Activated CD8-positive, alpha-beta memory T cell treated with anti-CD3 and anti-CD28 coated beads for 48 hours (primary cell): ENCODE data around the gene TRPC3.
"Not testable (repeated sequence)": the region's sequence is repeated elsewhere in the genome, so short reads cannot be mapped to it uniquely, and the experiment has no call there.

ENCODE experiments used
- DNase-seq, 3 experiments: peaks; one replicate each; pipeline ENCODE4 v3.0.0-alpha.2; 2020; ENCODE audit warnings: low read depth in 2 of 3, low spot score in 2 of 3

The TRPC3 gene

DNA sequence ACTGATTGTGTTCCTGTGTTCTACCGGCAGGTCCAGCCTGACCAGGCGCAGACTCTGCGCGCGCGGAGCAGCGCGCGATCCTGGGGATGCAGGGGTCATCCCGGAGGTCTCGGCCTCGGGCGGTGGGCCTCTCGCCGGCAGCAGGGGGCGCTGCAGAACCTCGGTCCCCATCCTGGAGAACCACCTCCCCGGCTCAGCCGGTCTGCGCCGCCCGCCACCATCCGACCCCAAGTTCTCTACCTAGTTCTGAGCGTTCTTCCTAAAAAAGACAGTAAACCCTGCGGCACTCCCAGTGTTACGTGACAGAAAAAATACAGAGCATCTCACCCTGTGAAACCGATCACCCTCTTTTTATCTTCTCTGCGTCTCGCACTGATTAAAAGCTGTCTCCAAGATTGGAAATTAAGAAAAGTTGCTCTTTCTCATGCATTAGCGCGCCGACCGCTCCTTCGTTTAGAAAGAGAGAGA, 1.6 kb downstream of the TRPC3 start:
- peak; percentile 65 to 90 (median 82) for DNase-seq

GRCh38 chr4:121946644-121947043, 5.2 kb downstream of the TRPC3 start:
- DNase-seq, result no peak

DNA sequence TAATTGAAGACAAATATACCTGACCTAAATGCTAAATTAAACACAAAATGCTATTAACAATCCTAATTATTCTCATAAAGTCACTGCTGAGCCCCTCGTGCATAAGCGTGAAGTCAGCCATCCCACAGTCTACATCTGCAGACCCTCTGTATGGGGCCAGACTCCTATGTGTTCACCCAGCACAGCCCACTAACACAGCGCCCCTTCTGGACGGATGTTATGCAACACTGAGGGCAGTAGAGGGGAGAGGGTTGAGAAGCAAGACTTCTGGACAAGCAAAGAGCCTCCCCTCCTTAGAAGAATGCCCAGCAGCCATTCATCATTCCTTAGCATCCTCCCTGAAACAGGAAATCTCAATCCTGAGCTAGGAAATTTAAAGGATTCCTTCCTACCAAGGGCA, 7.9 kb downstream of the TRPC3 start:
- DNase-seq, result no peak

DNA sequence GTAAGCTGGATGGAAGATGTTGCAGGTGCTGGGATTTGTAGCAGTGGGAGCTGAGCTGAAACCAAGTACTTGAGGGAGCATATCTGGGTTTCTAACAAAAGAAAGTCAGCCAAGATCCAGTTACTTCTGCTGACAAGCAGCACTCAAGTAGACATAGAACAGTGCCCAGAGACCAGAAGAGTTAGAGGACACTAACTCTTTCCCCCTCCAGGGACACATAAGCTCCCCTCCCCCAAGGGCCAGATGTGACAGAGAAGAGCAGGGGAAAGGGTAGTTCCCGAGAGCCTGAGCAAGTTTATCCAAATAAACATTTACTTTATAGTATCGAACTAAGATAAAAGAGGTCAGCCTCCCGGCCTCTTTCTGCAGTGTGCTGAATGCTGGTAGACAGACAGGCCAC, 12.2 kb downstream of the TRPC3 start:
- no peak for DNase-seq

- no peak for DNase-seq
These were observed 13.4 kb downstream of the TRPC3 start for GRCh38 chr4:121938282-121939092.

DNA sequence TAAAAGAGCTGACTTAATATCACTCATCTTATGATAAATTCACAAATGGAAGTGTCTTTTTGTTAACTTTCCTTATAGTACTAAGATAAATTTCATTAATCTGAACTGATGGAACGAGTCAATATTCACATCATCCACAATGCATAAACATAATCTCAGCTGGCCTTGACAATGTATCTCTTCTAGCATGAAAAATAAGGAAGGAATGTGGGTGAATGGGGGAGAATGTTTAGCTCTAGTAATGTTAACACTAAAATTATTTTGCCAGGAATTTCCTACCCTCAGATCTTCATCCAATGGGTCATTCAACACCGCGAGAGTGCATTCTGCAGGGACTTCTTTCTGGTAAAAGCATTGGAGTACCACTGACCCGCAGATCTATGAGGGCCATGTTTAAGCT, 15.8 kb downstream of the TRPC3 start:
- DNase-seq, result no peak

- no peak for DNase-seq
These were observed 17.2 kb downstream of the TRPC3 start for GRCh38 chr4:121934635-121935034.

DNA sequence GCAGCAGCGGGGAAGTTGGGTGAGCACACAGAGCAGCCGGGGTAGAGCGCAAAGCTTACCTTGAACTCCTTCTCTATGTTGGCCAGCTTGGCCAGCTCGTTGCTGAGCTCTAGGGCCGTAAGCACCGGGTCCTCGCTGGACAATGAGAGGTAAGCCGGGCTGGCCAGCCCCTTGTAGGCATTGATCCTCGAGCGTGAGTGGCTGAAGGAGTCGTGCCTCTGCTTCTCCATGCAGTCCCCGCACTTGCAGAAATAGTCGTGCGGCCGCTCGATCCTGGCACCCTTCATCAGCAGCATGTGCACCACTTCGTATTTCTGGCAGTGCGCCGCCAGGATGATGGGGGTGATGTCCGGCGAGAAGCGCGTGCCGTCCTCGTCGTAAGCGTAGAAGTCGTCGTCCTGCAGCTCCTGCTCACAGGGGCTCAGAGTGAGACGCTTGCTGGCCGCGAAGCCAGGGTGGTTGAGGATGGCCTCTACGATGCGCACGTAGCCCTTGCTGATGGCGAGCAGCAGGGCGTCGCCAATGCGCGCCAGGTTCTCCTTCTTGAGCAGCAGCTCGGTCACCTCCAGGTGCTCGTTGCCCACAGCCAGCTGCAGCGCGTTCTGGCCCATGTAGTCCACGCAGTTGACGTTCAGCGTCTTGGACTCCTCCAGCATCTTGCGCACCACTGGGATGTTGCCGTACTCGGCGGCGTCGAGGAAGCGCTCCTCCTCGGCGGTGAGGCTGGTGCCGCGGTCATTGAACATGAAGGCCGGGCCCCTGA, 19.5 kb downstream of the TRPC3 start:
- DNase-seq, result no peak

- no peak for DNase-seq
These were observed 21.6 kb downstream of the TRPC3 start for GRCh38 chr4:121930304-121930703.

DNA sequence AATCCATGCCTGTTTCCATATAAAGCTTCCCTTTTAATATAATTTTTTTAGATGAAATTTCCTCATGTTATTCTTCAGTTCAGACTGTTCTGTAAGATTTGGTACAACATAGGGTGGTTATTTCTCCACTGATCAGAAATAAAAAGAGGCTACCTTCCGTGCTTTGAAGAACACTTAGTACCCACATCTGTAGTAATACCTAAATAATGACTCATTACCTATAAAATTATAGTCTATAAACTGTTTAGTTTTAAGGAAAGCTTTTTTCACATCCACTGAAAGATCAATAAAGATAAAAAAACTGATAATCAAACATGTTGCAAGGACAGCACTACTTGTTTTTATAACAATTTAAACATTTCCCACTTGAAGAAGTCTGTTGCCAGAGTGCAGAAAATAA, 23.9 kb downstream of the TRPC3 start:
- DNase-seq, result no peak

DNA sequence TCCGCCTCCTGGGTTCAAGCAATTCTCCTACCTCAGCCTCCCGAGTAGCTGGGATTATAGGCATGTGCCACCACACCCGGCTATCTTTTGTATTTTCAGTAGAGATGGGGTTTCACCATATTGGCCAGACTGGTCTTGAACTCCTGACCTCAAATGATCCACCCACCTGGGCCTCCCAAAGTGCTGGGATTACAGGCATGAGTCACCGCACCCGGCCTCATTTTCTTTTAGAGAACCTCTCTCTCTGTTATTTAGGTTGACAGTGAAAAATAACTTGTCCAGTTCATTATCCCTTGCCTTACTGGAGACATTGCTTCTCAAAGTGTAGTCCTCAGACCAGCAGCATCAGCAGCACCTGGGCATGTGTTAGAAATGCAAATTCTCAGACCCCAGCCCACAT, 25.4 kb downstream of the TRPC3 start:
- DNase-seq, result not testable (repeated sequence)

GRCh38 chr4:121923306-121923705, 28.6 kb downstream of the TRPC3 start:
- no peak for DNase-seq

- DNase-seq, result no peak
These were observed 38.2 kb downstream of the TRPC3 start for GRCh38 chr4:121913667-121914066.

- no peak for DNase-seq
These were observed 43.5 kb downstream of the TRPC3 start for GRCh38 chr4:121908346-121908745.

GRCh38 chr4:121900132-121900983, 51.5 kb downstream of the TRPC3 start:
- DNase-seq, result no peak

DNA sequence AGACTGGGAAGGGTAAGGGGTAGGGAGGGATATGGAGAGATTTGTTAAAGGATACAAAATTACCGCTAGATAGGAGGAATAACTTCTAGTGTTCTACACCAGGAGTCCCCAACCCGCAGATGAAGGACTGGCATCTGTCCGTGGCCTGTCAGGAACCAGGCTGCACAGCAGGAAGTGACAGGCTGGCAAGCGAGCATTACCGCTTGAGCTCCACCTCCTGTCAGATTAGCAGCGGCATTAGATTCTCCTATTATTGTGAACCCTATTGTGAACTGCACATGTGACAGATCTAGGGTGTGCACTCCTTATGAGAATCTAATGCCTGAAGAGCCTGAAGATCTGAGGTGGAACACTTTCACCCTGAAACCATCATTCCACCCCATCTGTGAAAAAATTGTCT, 53.7 kb downstream of the TRPC3 start:
- no peak for DNase-seq

GRCh38 chr4:121888134-121888533, 63.7 kb downstream of the TRPC3 start:
- no peak for DNase-seq

GRCh38 chr4:121885115-121885514, 66.7 kb downstream of the TRPC3 start:
- DNase-seq, result no peak

- DNase-seq, result no peak
These were observed 70.7 kb downstream of the TRPC3 start for GRCh38 chr4:121881158-121881557.

DNA sequence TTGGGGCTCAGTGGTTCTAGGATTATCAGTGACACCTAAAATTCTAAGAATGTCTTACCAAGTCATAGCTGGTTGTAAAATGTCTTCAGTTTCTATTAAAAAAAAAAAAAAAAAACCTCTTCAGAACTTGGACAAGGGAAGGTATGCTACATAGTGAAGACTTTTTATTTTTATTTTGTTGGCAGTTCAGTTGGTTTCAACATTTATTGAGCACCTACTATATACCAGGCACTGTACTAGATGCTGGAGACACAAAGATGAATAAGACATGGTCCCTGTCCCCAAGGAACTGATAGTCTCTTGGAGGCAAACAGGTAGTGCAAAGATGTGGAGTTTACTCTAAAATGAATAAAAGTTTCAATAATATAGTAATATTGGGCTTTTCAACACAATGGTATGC, 72.7 kb downstream of the TRPC3 start:
- no peak for DNase-seq

DNA sequence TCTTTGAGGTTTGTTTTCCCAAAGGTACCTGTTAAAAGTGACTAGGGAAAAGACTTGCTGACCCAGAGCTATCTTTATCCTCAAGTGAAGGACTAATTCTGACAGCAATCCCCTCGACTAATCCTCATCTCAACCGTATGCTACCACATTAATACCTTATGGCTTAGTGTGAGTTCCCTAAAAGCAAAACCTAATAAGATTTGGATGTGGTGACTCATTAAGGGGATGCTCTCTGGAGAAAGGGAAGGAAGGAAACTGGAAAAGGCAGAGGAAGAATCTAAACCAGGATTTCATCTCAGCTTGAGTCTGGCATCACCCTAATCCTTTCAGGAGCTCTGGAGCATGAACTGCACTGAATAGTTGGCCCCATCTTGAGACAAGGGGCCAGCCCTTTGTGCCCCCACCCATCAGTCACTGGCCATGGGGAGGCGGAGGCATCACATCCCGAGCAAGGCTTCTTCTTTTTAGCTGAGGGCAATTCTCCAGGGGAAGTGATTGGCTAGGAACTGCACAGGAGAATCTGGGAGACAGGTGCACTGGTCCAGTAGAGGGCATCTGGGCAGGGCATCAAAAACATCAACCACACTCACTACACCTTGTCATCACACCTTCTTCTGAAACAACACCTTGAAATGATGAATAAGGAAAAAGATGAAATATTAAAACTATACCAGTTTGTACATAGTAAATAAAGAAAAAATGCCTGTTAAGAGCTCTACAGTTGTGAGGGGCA, 74.7 kb downstream of the TRPC3 start:
- DNase-seq, result no peak
